H9 (cell line): ENCODE data around the gene ICAM2. TPM values are rescaled to one million over a fixed set of nuclear protein-coding genes. Genes with fewer than 3 reads are reported as not detected.

ENCODE experiments used
- DNase-seq: peaks from one replicate; pipeline ENCODE4 v3.0.0-alpha.2; 2017
- H2AFZ ChIP-seq: one replicate; pipeline ENCODE4 v1.6.1; 2013; ENCODE audit warnings: mild to moderate bottlenecking, low read length, control low read depth, moderate library complexity
- H2AK5ac ChIP-seq: 2 replicates; pipeline ENCODE4 v1.6.1; 2013; ENCODE audit warnings: low read length, control low read depth, mixed read lengths; ENCODE audit not compliant: insufficient read length
- H2BK120ac ChIP-seq: one replicate; pipeline ENCODE4 v1.6.1; 2013; ENCODE audit warnings: low read depth, mild to moderate bottlenecking, low read length, control low read depth, inconsistent platforms; ENCODE audit not compliant: poor library complexity, severe bottlenecking
- H2BK12ac ChIP-seq: 2 replicates; pipeline ENCODE4 v1.6.1; 2013; ENCODE audit warnings: low read length, control low read depth, mixed read lengths, low read depth; ENCODE audit not compliant: insufficient read length
- H2BK15ac ChIP-seq: 2 replicates; pipeline ENCODE4 v1.6.1; 2013; ENCODE audit warnings: low read depth, low read length, control low read depth
- H2BK20ac ChIP-seq: one replicate; pipeline ENCODE4 v1.6.1; 2013; ENCODE audit warnings: low read depth, mild to moderate bottlenecking, low read length, control low read depth, inconsistent platforms; ENCODE audit not compliant: poor library complexity, severe bottlenecking
- H2BK5ac ChIP-seq: 2 replicates; pipeline ENCODE4 v1.6.1; 2013; ENCODE audit warnings: low read length, control low read depth, mixed read lengths; ENCODE audit not compliant: insufficient read length
- H3K14ac ChIP-seq: 2 replicates; pipeline ENCODE4 v1.6.1; 2013; ENCODE audit warnings: low read length, control low read depth; ENCODE audit not compliant: insufficient read depth
- H3K18ac ChIP-seq: 2 replicates; pipeline ENCODE4 v1.6.1; 2013; ENCODE audit warnings: low read depth, mild to moderate bottlenecking, mixed read lengths, low read length, control low read depth; ENCODE audit not compliant: insufficient read length
- H3K23ac ChIP-seq: 2 replicates; pipeline ENCODE4 v1.6.1; 2013; ENCODE audit warnings: low read length, control low read depth, mixed read lengths, low read depth; ENCODE audit not compliant: insufficient read length
- H3K23me2 ChIP-seq: 2 replicates; pipeline ENCODE4 v1.6.1; 2013; ENCODE audit warnings: low read depth, mild to moderate bottlenecking, mixed read lengths, low read length, control low read depth; ENCODE audit not compliant: insufficient read length, poor library complexity, severe bottlenecking
- H3K27ac ChIP-seq: 2 replicates; pipeline ENCODE4 v1.5.1; 2013; ENCODE audit warnings: low read length, control low read depth, mixed read lengths, low read depth; ENCODE audit not compliant: insufficient read length
- H3K27me3 ChIP-seq: 2 replicates; pipeline ENCODE4 v1.6.1; 2013; ENCODE audit warnings: low read length, control low read depth, inconsistent platforms; ENCODE audit not compliant: insufficient read depth
- H3K4ac ChIP-seq: 2 replicates; pipeline ENCODE4 v1.6.1; 2013; ENCODE audit warnings: low read depth, mild to moderate bottlenecking, control low read depth, inconsistent platforms, low read length, moderate library complexity
- H3K4me1 ChIP-seq: 2 replicates; pipeline ENCODE4 v1.6.1; 2013; ENCODE audit warnings: low read length, control low read depth, inconsistent platforms; ENCODE audit not compliant: insufficient read depth
- H3K4me2 ChIP-seq: 2 replicates; pipeline ENCODE4 v1.6.1; 2013; ENCODE audit warnings: low read length, control low read depth, mixed read lengths; ENCODE audit not compliant: insufficient read length, insufficient read depth
- H3K56ac ChIP-seq: 2 replicates; pipeline ENCODE4 v1.6.1; 2013; ENCODE audit warnings: low read depth, mild to moderate bottlenecking, mixed read lengths, low read length, control low read depth; ENCODE audit not compliant: insufficient read length
- H3K79me1 ChIP-seq: 2 replicates; pipeline ENCODE4 v1.6.1; 2013; ENCODE audit warnings: low read depth, mild to moderate bottlenecking, moderate library complexity, low read length, control low read depth, inconsistent platforms; ENCODE audit not compliant: insufficient read depth, poor library complexity, severe bottlenecking
- H3K79me2 ChIP-seq: 2 replicates; pipeline ENCODE4 v1.6.1; 2013; ENCODE audit warnings: low read length, control low read depth, inconsistent platforms; ENCODE audit not compliant: insufficient read depth
- H3K9ac ChIP-seq: 2 replicates; pipeline ENCODE4 v1.6.1; 2013; ENCODE audit warnings: low read length, control low read depth, mixed read lengths; ENCODE audit not compliant: insufficient read length; ENCODE audit errors: extremely low read depth
- H3K9me3 ChIP-seq: one replicate; pipeline ENCODE4 v1.6.1; 2013; ENCODE audit warnings: low read depth, low read length, inconsistent platforms; ENCODE audit not compliant: control insufficient read depth
- H3T11ph ChIP-seq: one replicate; pipeline ENCODE4 v1.6.1; 2013; ENCODE audit warnings: mild to moderate bottlenecking, low read length, control low read depth, inconsistent platforms
- H4K20me1 ChIP-seq: one replicate; pipeline ENCODE4 v1.6.1; 2013; ENCODE audit not compliant: control insufficient read depth, insufficient read length, insufficient read depth
- H4K5ac ChIP-seq: 2 replicates; pipeline ENCODE4 v1.6.1; 2013; ENCODE audit warnings: low read depth, mild to moderate bottlenecking, mixed read lengths, low read length, control low read depth; ENCODE audit not compliant: insufficient read length
- H4K8ac ChIP-seq: replicated peaks from 2 replicates; pipeline ENCODE4 v1.6.1; 2013; ENCODE audit warnings: low read length, control low read depth, mixed read lengths, low read depth; ENCODE audit not compliant: insufficient read length
- H4K91ac ChIP-seq: 2 replicates; pipeline ENCODE4 v1.6.1; 2013; ENCODE audit warnings: low read depth, mild to moderate bottlenecking, moderate library complexity, mixed read lengths, low read length, control low read depth; ENCODE audit not compliant: insufficient read length
- H3K27ac Mint-ChIP-seq, 3 experiments: 2 replicates in 2 of 3; 3 replicates in 1 of 3; pipeline ENCODE4 v1.8.0; 2020 to 2021; ENCODE audit warnings: mixed read lengths in 3 of 3, mild to moderate bottlenecking in 1 of 3, moderate library complexity in 1 of 3
- H3K27me3 Mint-ChIP-seq: 2 replicates; pipeline ENCODE4 v1.8.0; 2021; ENCODE audit warnings: low read depth, mild to moderate bottlenecking, moderate library complexity, mixed read lengths
- H3K36me3 Mint-ChIP-seq, 3 experiments: 2 replicates in 2 of 3; 3 replicates in 1 of 3; pipeline ENCODE4 v1.8.0; 2020 to 2021; ENCODE audit warnings: low read depth in 3 of 3, mixed read lengths in 3 of 3; ENCODE audit not compliant: insufficient read depth in 1 of 3
- H3K4me1 Mint-ChIP-seq, 2 experiments: 2 replicates each; pipeline ENCODE4 v1.8.0; 2020; ENCODE audit warnings: mixed read lengths in 2 of 2
- H3K4me3 Mint-ChIP-seq, 2 experiments: 2 replicates in 1 of 2; 3 replicates in 1 of 2; pipeline ENCODE4 v1.8.0; 2020 to 2021; ENCODE audit warnings: mild to moderate bottlenecking in 2 of 2, mixed read lengths in 2 of 2, moderate library complexity in 1 of 2
- H3K9me3 Mint-ChIP-seq, 2 experiments: 2 replicates in 1 of 2; 3 replicates in 1 of 2; pipeline ENCODE4 v1.8.0; 2020; ENCODE audit warnings: mild to moderate bottlenecking in 2 of 2, mixed read lengths in 2 of 2, moderate library complexity in 1 of 2
- CTCF ChIP-seq: fragments of 200-600 bp; sonication (generic); conservative IDR thresholded peaks from 3 replicates; pipeline ENCODE4 v1.8.0; 2021; ENCODE audit warnings: antibody characterized with exemption, mild to moderate bottlenecking
- WGBS: extraction: QIAGEN DNeasy Blood & Tissue Kit; methylation state at CpG from one replicate; pipeline ENCODE4 v1.1.7; 2013; ENCODE audit warnings: missing lambda C conversion rate, low lambda C conversion rate, mixed read lengths; ENCODE audit not compliant: insufficient read length; ENCODE audit errors: extremely low coverage; 5-methylcytosine and 5-hydroxymethylcytosine counted together
- total RNA-seq: library from RNA; stranded (reverse); gene quantifications from 2 replicates; pipeline ENCODE4 v1.2.1, GENCODE V29; 2021

ICAM2 gene
- total RNA-seq, 1 experiment from 2014 or later, result 0.28 TPM

- Histone ChIP-seq H3K18ac (no peak overlapping the region), H3T11ph (no peak overlapping the region), H3K79me1 (no peaks in the 10 kb centered on the region), H3K27ac (no peak overlapping the region), H2BK15ac (no peak overlapping the region), H4K91ac (no peak overlapping the region), H4K20me1 (no peaks in the 10 kb centered on the region), H3K4me1 (peaks cover 3% of the 10 kb centered on the region; the same call in 1 of the 2 replicates), H3K9me3 (no peaks in the 10 kb centered on the region), H3K4me2 (no peak overlapping the region), H2BK20ac (no peak overlapping the region), H2BK5ac (no peak overlapping the region), H4K5ac (no peak overlapping the region), H3K23ac (no peak overlapping the region), H4K8ac (no peak overlapping the region), H3K14ac (no peak overlapping the region), H3K27me3 (no peaks in the 10 kb centered on the region), H3K79me2 (no peaks in the 10 kb centered on the region), H3K4ac (no peak overlapping the region), H2AK5ac (no peak overlapping the region), H3K56ac (no peak overlapping the region), H2BK120ac (no peak overlapping the region), H2AFZ (no peak overlapping the region), H2BK12ac (no peak overlapping the region), H3K9ac (no peak overlapping the region), H3K23me2 (no peaks in the 10 kb centered on the region)
- WGBS, result no CpG with 5 or more reads among the region's 4 CpGs
- TF ChIP-seq CTCF, result no peak
- H3K9me3 Mint-ChIP-seq, result no peaks in the 10 kb centered on the region
- peaks cover 14 to 24% of the 10 kb centered on the region in 2 experiments for H3K4me1 Mint-ChIP-seq
- H3K36me3 Mint-ChIP-seq, result no peaks in the 10 kb centered on the region
- DNase-seq, result no peak
- H3K27ac Mint-ChIP-seq, result no peak overlapping the region
- peaks cover 7% of the 10 kb centered on the region for H3K27me3 Mint-ChIP-seq
- H3K4me3 Mint-ChIP-seq, result no peak overlapping the region
Observed at GRCh38 chr17:64008830-64009229, 11.6 kb downstream of the ICAM2 start.
